AG04449 (cell line): ENCODE measurements around the gene R3HCC1L.

Source experiments
- CTCF ChIA-PET: fragments of 350-600 bp; formaldehyde crosslinking; extraction: SDS; loops from one replicate; lab custom pipeline; 2021; ENCODE audit warnings: antibody characterized with exemption; lab: Yijun Ruan, JAX
- POLR2A ChIA-PET: fragments of 400-600, 350-600 bp; formaldehyde crosslinking; extraction: SDS; loops from one replicate; lab custom pipeline; 2020; ENCODE audit warnings: antibody characterized with exemption, inconsistent platforms; lab: Yijun Ruan, JAX
- DNase-seq: peaks from one replicate; pipeline ENCODE4 v3.0.0-alpha.2; 2010; ENCODE audit warnings: low read depth, low spot score
- H3K4me3 ChIP-seq: 2 replicates; pipeline ENCODE4 v1.5.1; 2011; ENCODE audit warnings: low read depth, mild to moderate bottlenecking, control low read depth, low read length
- TF ChIP-seq, protein P1 (sequence below): IDR thresholded peaks from one replicate; pipeline ENCODE4 v1.5.1; 2011; ENCODE audit warnings: mild to moderate bottlenecking, moderate library complexity, low read length, control low read depth, inconsistent platforms; ENCODE audit not compliant: insufficient read depth; ENCODE audit errors: missing control alignments

Gene R3HCC1L

DNA sequence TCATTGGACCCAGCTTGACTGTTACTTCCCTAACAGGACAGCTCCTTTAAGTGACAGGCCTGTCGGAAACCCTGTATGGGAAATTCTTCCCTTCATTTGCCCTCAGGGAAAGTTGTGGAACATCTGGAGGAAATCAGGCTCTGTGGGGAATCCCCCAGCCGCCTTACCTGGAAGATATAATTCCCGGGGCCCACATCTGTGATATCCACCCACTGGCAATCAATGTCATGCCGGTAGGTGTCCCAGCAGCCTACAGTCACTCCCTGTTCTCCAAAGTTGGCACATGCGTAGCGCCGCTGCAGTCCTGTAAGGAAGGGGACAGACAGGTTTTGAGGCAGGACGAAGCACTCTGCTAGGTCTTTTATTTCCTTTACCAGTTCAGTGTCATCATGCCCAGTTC is 116.9 kb downstream of the R3HCC1L start:
- ChIA-PET POLR2A (no interaction called here), CTCF (interaction anchor here (3.0 kb wide), 1 partner anchor 143 kb away, joined by 15 read pairs; no protein-coding TSS in a partner anchor)
- TF ChIP-seq, protein P1, sequence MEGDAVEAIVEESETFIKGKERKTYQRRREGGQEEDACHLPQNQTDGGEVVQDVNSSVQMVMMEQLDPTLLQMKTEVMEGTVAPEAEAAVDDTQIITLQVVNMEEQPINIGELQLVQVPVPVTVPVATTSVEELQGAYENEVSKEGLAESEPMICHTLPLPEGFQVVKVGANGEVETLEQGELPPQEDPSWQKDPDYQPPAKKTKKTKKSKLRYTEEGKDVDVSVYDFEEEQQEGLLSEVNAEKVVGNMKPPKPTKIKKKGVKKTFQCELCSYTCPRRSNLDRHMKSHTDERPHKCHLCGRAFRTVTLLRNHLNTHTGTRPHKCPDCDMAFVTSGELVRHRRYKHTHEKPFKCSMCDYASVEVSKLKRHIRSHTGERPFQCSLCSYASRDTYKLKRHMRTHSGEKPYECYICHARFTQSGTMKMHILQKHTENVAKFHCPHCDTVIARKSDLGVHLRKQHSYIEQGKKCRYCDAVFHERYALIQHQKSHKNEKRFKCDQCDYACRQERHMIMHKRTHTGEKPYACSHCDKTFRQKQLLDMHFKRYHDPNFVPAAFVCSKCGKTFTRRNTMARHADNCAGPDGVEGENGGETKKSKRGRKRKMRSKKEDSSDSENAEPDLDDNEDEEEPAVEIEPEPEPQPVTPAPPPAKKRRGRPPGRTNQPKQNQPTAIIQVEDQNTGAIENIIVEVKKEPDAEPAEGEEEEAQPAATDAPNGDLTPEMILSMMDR: no peak
- DNase-seq: no peak
- H3K4me3 ChIP-seq: no peak overlapping the region

DNA sequence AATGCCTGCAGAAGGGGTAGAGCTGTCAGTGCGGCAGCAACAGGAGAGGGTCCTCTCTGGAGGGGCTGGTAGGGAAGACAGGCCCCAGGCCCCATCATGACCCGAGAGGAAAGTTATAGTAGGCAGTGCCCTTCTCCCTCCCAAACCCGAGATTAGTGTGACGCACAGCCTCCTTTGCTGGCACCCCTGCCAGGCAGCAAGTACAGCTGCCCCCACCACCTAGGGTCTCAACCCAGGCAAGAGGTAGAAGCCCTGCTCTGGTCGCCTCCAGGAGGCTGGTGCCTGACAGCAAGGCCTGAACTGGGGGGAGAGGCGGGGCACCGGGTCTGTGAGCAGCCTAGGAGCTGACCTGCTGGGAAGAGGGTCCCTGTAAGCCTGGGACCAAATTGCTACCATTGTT is 118.0 kb downstream of the R3HCC1L start:
- CTCF ChIA-PET: interaction anchor here (0.8 to 3.6 kb wide), 6 partner anchors 8 to 142 kb away, joined by 3 to 21 read pairs (median 8); no protein-coding TSS in a partner anchor
- POLR2A ChIA-PET: no interaction called here
- DNase-seq: no peak
- H3K4me3 ChIP-seq: no peak overlapping the region
- TF ChIP-seq, protein P1: no peak

DNA sequence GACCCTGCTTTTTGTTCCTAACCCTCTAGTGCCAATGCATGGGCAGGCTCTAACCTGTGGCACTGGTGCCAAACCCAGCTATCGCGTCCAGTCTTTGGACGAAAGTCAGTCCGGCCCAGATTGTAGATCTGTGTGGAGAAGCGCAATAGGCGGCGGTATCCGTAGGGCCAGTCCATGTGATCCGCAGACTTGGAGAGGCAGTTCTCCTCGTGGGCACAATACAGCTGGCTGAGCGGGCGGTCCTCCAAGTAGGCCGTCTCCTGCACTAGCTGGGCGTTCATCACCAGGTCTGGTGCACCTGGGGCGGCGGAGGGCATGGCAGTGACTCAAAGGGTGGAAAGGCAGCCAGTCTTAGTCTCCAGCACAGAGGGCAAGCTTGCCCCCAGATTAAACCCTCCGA is 119.0 kb downstream of the R3HCC1L start:
- CTCF ChIA-PET: interaction anchor here (1.1 to 3.6 kb wide), 7 partner anchors 9 to 141 kb away, joined by 3 to 21 read pairs (median 5); no protein-coding TSS in a partner anchor
- POLR2A ChIA-PET: no interaction called here
- no peak overlapping the region for H3K4me3 ChIP-seq
- DNase-seq: no peak
- TF ChIP-seq, protein P1: no peak

DNA sequence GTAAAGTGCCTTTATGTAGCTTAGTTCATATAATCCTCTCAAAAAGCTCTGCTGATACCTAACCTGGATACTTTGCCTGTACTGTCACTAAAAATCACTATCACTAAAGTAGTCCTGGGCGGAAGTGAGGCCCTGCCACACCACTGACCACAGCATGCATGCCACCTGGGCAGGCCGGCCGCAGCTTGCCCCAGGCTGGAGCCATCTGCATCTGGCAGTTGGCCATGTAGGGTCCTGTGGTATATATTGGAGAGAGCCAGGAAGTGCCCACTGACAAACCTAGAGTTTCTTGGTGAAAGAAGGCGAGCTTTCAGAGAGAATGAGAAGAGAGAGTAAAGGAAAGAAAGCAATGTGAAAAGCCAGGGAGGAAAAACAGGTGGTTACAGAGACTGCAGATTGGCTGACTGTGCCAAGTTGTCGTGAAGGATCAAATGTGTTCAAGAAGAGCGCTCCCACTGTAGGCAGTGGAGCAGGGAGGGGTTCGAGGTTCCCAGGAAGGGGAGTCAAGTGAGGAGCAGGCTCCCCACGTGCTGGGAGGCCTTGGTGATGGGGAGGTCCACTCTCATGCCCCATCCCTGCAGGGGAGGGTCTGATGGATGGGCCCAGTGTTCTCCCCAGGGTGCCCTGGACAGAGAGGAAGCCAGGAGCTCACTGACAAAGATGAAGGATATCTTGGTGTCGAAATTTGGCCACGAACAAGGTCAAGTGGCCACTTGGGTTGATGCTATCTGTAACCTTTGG is 119.9 kb downstream of the R3HCC1L start:
- ChIA-PET POLR2A (no interaction called here), CTCF (interaction anchor here (0.6 to 3.6 kb wide), 9 partner anchors 9 to 213 kb away, joined by 3 to 21 read pairs (median 4); no protein-coding TSS in a partner anchor)
- TF ChIP-seq, protein P1: no peak

DNA sequence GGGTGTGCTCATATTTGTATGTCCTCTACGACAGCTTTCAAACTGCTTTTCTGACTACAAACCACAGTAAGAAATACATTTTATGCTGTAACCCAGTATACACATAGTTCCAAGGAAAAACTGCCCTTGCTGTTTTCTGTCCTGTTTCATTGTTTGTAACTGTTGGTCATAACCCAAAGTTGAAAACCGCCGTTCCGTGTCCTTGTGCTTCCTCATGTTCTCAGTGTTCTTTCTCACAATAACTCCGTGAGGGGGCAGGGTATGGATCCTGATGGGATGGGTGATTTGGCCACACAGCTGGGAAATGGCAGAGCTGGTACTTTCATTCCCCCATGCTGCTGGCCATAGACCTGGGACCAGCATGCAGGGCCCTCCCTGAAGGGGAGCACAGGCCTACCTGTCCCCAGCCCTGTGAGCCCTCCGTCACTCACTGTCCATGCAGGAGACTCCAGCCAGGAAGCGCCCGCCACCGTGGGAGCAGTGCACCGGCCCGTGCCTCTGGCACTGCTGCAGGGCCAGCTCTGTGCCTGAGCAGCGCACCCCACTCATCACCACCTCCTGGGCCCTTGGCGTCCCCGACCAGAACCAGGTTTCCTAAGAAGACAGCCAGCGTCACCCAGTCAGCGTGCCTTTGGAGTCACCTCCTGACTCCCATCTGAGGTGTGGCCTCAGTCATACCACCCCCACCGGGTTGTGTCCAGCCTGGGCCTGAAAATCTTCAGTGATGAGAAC is 120.9 kb downstream of the R3HCC1L start:
- H3K4me3 ChIP-seq: no peak overlapping the region
- POLR2A ChIA-PET: no interaction called here
- no peak for DNase-seq
- CTCF ChIA-PET: interaction anchor here (0.6 to 3.6 kb wide), 5 partner anchors 9 to 158 kb away, joined by 3 to 21 read pairs (median 5); no protein-coding TSS in a partner anchor
- TF ChIP-seq, protein P1: no peak

More for the DNA sequence above, 119.9 kb downstream of the R3HCC1L start:
- no peak for DNase-seq
- H3K4me3 ChIP-seq: no peak overlapping the region

DNA sequence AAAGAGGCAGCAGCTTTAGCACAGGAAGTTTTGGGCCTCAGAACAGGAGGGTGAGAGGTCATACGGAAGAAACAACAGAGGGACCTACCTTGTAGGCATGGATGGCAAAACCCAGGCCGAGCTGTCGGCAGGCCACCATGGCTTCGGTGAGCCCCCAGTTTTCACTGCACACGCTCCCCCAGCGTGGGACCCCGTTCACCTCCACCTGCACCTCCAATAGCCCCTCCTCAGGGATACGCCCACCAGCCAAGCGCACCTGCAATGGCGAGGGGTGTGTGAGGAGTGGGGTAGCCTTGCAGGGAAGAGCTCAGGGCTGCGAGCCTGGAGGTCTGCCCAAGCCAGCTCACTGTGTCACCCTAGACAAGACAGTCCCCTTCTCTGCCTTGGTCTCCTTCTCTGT is 122.2 kb downstream of the R3HCC1L start:
- no peak overlapping the region for H3K4me3 ChIP-seq
- ChIA-PET CTCF (interaction anchor here (1.5 to 3.9 kb wide), 3 partner anchors 14 to 138 kb away, joined by 6 to 19 read pairs (median 12); no protein-coding TSS in a partner anchor), POLR2A (no interaction called here)
- TF ChIP-seq, protein P1: no peak
- no peak for DNase-seq
